ENCODE data around the gene FBXO38. TPM values are rescaled to one million over a fixed set of nuclear protein-coding genes. Genes with fewer than 3 reads are reported as not detected.

The FBXO38 gene
- total and polyA plus RNA-seq, 2 donors from 2014 or later, result 9.6 to 45.9 TPM

DNA sequence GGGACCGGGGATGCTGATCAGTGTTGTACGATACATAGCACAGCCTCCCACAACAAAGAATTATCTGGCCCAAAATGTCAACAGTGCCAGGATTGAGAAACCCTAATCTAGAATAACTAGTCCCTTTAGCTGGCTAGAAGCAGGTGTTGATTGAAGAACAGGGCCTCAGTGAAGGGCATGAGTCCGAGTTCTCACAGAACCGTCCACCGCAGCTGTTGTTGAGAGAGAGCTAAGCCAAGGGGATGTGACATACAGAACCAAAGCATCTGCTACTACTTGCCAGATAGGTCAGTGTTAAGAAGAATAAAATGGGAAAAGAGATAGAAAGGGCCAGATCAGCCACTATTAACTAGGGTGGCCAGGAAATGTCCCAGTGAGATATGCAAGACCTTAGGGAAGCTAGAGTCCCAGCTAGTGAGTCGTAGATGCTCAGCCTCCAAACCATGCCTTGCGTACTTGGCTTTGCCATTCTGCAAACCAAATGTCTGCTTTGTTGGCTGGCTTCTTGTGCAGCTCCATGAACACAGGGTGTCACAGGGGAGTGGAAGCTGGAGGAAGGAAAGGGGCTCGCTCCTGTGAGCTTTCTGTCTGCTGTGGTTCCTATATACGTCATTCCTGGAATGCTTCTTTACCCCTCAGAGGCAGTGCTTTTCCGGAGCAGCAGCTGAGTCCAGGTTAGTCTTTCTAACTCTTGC is 68.9 kb downstream of the FBXO38 start:
- Histone ChIP-seq H3K9me3 (ENCODE audit: control insufficient read depth in 2 of 3, insufficient read depth in 1 of 3, low read length in 3 of 3) (no peaks in the 10 kb centered on the region), H3K36me3 (ENCODE audit: control insufficient read depth in 2 of 3, insufficient read depth in 3 of 3, low read length in 3 of 3) (no peaks in the 10 kb centered on the region), H3K27ac (ENCODE audit: low read depth in 2 of 2, low read length in 2 of 2) (no peak overlapping the region), H3K4me1 (ENCODE audit: control insufficient read depth in 2 of 3, insufficient read depth in 2 of 3, low read depth in 1 of 3, low read length in 3 of 3) (peaks cover 0 to 3% (median 0%) of the 10 kb centered on the region in 3 donors), H3K9ac (ENCODE audit: low read length in 3 of 3) (no peak overlapping the region), H3K4me3 (ENCODE audit: low read length in 3 of 3) (no peak overlapping the region), H3K27me3 (ENCODE audit: control insufficient read depth, insufficient read depth, low read length) (no peaks in the 10 kb centered on the region)
- DNase-seq, result no peak
- TF ChIP-seq, protein P1, sequence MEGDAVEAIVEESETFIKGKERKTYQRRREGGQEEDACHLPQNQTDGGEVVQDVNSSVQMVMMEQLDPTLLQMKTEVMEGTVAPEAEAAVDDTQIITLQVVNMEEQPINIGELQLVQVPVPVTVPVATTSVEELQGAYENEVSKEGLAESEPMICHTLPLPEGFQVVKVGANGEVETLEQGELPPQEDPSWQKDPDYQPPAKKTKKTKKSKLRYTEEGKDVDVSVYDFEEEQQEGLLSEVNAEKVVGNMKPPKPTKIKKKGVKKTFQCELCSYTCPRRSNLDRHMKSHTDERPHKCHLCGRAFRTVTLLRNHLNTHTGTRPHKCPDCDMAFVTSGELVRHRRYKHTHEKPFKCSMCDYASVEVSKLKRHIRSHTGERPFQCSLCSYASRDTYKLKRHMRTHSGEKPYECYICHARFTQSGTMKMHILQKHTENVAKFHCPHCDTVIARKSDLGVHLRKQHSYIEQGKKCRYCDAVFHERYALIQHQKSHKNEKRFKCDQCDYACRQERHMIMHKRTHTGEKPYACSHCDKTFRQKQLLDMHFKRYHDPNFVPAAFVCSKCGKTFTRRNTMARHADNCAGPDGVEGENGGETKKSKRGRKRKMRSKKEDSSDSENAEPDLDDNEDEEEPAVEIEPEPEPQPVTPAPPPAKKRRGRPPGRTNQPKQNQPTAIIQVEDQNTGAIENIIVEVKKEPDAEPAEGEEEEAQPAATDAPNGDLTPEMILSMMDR (IDR thresholded peaks at IDR 0.05; ENCODE audit: borderline replicate concordance, extremely low read depth, insufficient read depth), result no peak
- intact Hi-C loops (cut with DNase I), result no loop called here
- FAIRE-seq, result no peak

DNA sequence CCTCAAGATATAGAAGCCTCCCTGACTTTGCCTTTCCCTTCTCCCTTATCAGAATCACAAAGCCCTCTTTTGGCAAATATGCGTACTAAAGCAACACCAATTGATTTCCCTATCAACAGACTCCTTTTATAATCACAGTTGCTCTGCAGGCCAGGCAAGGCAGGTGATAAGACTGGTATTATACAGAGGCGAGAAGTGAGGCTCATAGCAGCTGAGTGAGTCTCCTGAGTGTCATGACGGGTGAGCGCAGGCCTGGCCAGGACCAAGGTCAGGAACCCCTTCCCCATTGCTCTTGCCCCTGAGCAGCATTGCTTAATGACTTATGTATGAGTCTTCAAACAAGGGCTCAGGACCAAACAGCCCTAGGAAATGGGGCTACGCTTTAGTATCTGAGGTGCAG is 70.8 kb downstream of the FBXO38 start:
- H3K9me3 ChIP-seq (ENCODE audit: control insufficient read depth in 2 of 3, insufficient read depth in 1 of 3, low read length in 3 of 3), result no peaks in the 10 kb centered on the region
- no peak overlapping the region for H3K9ac ChIP-seq (ENCODE audit: low read length in 3 of 3)
- H3K4me1 ChIP-seq (ENCODE audit: control insufficient read depth in 2 of 3, insufficient read depth in 2 of 3, low read depth in 1 of 3, low read length in 3 of 3), result peaks cover 0 to 3% (median 0%) of the 10 kb centered on the region in 3 donors
- no peak for FAIRE-seq
- H3K4me3 ChIP-seq (ENCODE audit: low read length in 3 of 3), result no peak overlapping the region
- TF ChIP-seq, protein P1 (IDR thresholded peaks at IDR 0.05; ENCODE audit: borderline replicate concordance, extremely low read depth, insufficient read depth), result no peak
- intact Hi-C loops (cut with DNase I), result no loop called here
- H3K27me3 ChIP-seq (ENCODE audit: control insufficient read depth, insufficient read depth, low read length), result no peaks in the 10 kb centered on the region
- no peak overlapping the region for H3K27ac ChIP-seq (ENCODE audit: low read depth in 2 of 2, low read length in 2 of 2)
- H3K36me3 ChIP-seq (ENCODE audit: control insufficient read depth in 2 of 3, insufficient read depth in 3 of 3, low read length in 3 of 3), result no peaks in the 10 kb centered on the region
- no peak for DNase-seq

DNA sequence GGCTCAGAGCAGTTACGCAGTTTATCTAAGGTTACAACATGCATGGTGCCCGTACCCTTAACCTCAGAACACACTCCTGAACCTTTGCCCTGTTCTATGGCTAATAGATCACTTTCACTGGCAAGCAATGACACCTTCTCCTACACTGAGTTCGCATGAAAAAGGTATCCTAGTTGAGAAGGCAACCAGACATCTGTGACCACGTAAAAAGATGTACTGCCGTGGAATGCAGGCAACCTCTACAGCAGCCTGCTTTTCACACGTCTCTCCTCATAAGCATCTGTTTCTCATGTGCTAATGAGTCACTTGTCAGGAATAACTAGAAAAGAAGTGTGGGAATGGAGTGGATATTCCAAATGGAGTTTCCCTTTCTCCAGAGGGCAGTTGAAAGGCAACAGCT is 71.4 kb downstream of the FBXO38 start:
- intact Hi-C loops (cut with DNase I), result no loop called here
- DNase-seq (no peak), FAIRE-seq (no peak)
- no peak overlapping the region for H3K9ac ChIP-seq (ENCODE audit: low read length in 3 of 3)
- peaks cover 0 to 3% (median 0%) of the 10 kb centered on the region in 3 donors for H3K4me1 ChIP-seq (ENCODE audit: control insufficient read depth in 2 of 3, insufficient read depth in 2 of 3, low read depth in 1 of 3, low read length in 3 of 3)
- no peak overlapping the region for H3K27ac ChIP-seq (ENCODE audit: low read depth in 2 of 2, low read length in 2 of 2)
- TF ChIP-seq, protein P1 (IDR thresholded peaks at IDR 0.05; ENCODE audit: borderline replicate concordance, extremely low read depth, insufficient read depth), result no peak
- no peaks in the 10 kb centered on the region for H3K27me3 ChIP-seq (ENCODE audit: control insufficient read depth, insufficient read depth, low read length)
- no peak overlapping the region for H3K4me3 ChIP-seq (ENCODE audit: low read length in 3 of 3)
- H3K36me3 ChIP-seq (ENCODE audit: control insufficient read depth in 2 of 3, insufficient read depth in 3 of 3, low read length in 3 of 3), result no peaks in the 10 kb centered on the region
- H3K9me3 ChIP-seq (ENCODE audit: control insufficient read depth in 2 of 3, insufficient read depth in 1 of 3, low read length in 3 of 3), result no peaks in the 10 kb centered on the region
